ENCODE data around the gene PRSS57.
"Not testable (repeated sequence)": the region's sequence is repeated elsewhere in the genome, so short reads cannot be mapped to it uniquely, and the experiment has no call there.

Gene PRSS57

DNA sequence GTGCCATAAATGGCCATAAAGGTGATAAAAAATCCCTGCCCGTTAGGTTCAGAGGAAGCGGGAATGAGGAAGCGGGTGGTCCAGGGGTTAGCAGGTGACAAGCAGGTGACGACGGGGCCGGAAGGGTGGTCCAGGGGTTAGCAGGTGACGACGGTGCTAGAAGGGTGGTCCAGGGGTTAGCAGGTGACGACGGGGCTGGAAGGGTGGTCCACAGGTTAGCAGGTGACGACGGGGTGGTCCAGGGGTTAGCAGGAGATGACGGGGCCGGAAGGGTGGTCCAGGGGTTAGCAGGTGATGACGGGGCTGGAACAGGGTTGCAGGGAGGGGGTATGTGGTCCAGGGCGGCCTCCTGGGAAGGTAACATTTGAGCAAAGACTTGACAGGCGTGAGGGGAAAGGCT lies 6.3 kb downstream of the PRSS57 start:
- no peak for FAIRE-seq

GRCh38 chr19:688214-688613 lies 7.0 kb downstream of the PRSS57 start:
- FAIRE-seq, result no peak

GRCh38 chr19:687569-688166 lies 7.6 kb downstream of the PRSS57 start:
- no peak for FAIRE-seq

DNA sequence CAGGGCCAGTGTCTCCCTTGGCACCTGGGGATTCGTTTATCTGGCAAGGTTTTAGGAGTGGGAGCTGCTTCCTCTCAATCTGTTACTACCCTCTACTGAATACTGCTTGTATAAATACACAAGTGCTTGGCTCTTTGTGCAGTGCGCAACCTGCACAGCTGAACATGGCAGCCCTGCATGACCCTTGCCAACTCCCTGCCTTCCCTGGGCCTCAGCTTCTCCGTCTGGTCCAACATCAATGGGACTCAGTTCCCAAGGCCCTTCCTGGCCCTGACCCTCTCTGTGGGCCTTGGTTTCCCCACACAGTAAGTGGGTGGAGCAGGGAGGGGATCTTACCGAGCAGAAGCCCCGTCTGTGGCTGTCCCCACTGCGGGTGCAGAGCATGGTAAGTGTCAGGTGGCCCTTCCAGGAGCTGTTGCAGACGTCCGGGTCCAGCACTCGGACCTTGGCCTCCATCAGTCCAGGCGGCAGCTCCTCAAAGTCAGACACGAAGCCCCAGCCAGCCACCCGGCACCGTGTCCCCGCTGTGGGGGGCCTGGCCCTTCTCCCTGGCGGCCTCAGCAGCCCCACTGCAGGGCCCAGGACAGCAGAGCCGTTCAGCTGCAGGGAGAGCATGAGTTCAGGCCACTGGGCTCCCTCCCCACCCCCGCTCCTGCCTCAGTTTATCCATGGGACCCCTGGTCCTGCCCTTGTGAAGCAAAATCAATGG lies 8.5 kb downstream of the PRSS57 start:
- FAIRE-seq, result no peak

GRCh38 chr19:685454-685931 lies 9.8 kb downstream of the PRSS57 start:
- FAIRE-seq, result no peak

DNA sequence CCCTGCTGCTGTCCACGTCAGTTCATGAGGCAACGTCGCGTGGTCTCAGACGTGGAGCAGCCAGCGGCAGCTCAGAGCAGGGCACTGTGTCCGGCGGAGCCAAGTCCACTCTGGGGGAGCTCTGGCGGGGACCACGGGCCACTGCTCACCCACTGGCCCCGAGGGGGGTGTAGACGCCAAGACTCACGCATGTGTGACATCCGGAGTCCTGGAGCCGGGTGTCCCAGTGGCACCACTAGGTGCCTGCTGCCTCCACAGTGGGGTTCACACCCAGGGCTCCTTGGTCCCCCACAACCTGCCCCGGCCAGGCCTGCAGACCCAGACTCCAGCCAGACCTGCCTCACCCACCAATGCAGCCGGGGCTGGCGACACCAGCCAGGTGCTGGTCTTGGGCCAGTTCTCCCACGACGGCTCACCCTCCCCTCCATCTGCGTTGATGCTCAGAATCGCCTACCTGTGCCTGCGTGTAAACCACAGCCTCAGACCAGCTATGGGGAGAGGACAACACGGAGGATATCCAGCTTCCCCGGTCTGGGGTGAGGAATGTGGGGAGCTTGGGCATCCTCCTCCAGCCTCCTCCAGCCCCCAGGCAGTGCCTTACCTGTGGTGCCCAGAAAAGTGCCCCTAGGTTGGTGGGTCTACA lies 12.5 kb downstream of the PRSS57 start:
- FAIRE-seq, result no peak

DNA sequence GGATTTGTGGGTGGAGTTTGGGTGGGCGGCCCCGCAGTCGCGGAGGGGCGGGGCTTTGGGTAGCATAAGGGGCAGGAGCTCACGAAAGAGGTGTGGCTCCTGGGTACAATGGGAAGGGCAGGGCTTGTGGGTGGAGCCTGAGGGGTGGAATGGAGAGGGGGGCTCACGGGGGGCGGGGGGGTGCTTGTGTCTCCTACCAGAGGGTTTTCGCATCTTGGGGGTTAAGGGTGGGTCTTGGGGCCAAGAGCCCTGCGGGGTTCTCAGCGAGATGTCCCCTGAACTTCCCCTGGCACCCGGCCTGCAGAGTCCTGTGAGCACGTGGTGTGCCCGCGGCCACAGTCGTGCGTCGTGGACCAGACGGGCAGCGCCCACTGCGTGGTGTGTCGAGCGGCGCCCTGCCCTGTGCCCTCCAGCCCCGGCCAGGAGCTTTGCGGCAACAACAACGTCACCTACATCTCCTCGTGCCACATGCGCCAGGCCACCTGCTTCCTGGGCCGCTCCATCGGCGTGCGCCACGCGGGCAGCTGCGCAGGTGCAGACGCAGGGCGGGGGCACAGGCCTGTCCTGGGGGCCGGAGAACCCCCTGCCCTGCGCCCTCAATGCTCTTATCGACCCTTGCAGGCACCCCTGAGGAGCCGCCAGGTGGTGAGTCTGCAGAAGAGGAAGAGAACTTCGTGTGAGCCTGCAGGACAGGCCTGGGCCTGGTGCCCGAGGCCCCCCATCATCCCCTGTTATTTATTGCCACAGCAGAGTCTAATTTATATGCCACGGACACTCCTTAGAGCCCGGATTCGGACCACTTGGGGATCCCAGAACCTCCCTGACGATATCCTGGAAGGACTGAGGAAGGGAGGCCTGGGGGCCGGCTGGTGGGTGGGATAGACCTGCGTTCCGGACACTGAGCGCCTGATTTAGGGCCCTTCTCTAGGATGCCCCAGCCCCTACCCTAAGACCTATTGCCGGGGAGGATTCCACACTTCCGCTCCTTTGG lies 13.9 kb downstream of the PRSS57 start:
- no peak for FAIRE-seq

- FAIRE-seq, result no peak
Observed at GRCh38 chr19:680287-681028, 14.8 kb downstream of the PRSS57 start.

GRCh38 chr19:679418-680286 lies 15.6 kb downstream of the PRSS57 start:
- no peak for FAIRE-seq

DNA sequence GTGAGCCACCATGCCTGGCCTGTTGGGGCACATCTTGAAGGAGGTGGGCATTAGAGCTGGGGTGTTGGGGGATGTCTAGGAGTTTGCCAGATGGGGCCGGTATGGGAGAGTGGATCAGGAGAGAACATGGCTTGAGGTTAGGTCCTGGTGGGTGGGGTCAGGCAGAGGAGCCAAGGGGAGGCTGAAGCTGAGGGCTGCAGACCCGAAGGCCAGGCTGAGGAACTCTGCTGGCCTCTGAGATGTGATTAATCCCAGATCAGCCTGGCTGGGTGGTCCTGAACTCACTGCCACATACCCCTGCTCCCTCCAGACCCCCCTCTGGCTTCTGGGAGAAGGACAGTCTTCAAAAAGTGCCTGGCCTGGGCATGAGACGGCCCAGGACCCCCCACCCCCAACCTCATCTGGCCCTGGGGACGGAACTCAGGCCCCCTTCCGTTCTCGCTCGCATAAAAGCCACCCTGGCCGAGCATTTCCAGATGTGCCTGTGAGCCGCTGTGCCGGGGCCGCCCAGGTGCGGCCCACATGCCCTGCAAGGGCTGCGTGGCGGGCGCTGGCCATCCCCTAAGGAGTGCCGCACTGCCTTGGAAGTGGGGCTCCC lies 16.4 kb downstream of the PRSS57 start:
- no peak for FAIRE-seq

DNA sequence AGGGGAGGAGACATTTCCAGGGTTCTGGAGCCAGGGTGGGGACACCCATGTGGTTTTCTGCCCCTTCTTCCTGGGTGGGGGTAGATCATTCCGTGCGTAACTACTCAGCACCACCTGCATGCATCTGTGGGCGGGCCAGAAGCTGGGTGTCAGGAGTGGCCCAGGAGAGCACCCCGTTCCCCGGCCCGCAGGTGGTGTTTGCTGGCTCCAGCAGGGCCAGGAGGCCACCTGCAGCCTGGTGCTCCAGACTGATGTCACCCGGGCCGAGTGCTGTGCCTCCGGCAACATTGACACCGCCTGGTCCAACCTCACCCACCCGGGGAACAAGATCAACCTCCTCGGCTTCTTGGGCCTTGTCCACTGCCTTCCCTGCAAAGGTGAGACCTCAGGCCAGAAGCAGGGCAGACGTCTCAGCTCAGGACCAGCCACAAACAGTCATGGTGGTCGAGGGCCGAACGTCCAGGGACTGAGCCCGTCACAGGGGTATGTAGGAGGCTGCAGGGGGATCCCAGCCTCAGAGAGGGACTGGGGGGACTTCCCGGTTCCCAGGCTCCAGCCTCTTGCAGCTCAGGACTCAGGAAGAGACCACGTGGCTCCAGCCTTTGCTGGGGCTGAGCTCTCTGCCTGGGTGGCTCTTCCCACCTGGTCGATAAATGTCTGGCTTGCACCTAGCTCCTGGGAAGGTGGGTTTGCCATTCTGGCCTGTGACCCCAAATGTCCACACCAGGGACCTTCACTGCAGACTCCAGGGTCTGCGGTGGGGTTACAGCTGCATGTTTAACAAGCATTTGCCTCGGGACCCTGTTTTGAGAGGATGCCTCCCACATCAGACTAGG lies 17.4 kb downstream of the PRSS57 start:
- FAIRE-seq, result no peak

GRCh38 chr19:677201-677600 lies 18.1 kb downstream of the PRSS57 start:
- no peak for FAIRE-seq

GRCh38 chr19:676339-677105 lies 18.7 kb downstream of the PRSS57 start, which contains the start of gene FSTL3:
TSS of gene FSTL3 (plus strand) at chr19:676392. CDS start at chr19:676424, 32 bp downstream.
- no peak for FAIRE-seq

DNA sequence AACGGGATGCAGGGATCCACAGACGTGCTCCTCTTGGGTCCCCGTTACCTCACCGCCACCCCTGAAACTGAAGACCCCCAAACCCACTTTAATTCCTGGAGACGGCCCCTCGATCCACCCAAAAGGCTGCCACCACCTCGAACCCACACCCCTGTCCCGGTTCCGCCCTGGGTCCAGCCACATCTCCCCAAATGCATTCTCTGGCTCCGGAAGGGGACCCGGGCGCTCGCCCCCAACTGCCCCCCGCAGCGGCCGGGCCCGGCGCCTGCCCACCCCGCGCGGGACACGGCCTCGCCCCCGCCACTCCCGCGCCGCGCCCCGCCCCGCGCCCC lies 19.3 kb downstream of the PRSS57 start:
- FAIRE-seq, result no peak

- no peak for FAIRE-seq
Observed at GRCh38 chr19:674282-675151, 20.7 kb downstream of the PRSS57 start.

GRCh38 chr19:670609-671075 lies 24.6 kb downstream of the PRSS57 start:
- FAIRE-seq, result no peak

DNA sequence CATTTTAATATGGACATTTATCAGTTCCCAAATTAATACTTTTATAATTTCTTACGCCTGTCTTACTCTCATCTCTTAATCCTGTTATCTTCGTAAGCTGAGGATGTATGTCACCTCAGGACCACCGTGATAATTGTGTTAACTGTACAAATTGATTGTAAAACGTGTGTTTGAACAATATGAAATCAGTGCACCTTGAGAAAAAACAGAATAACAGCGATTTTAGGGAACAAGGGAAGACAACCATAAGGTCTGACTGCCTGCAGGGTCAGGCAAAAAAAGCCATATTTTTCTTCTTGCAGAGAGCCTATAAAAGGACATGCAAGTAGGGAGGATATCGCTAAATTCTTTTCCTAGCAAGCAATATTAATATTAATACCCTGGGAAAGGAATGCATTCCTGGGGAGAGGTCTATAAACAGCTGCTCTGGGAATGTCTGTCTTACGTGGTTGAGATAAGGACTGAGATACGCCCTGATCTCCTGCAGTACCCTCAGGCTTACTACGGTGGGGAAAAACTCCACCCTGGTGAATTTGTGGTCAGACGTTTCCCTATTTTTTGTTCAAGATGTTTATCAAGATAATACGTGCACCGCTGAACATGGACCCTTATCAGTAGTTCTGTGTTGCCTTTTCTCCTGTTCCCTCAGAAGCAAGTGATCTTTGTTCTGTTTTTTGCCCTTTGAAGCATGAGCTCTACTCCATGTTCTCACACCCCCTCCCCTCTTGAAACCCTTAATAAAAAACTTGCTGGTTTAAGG lies 26.4 kb downstream of the PRSS57 start:
- not testable (repeated sequence) for FAIRE-seq
